Measurements from ENCODE around the gene TUBGCP2.
A peak's percentile ranks its signal among the peaks of the same experiment; 100 is the strongest.

TUBGCP2 gene

GRCh38 chr10:133336577-133337369, 28.1 kb upstream of the TUBGCP2 start, which contains the start of gene CALY (continued):
- TF ChIP-seq PRDM4 (tag by site-specific recombination; IDR thresholded peaks at IDR 0.05) = peak; percentile 60; the same call in 1 of the 2 replicates
- no peak for TF ChIP-seq ZNF394 (tag by site-specific recombination; IDR thresholded peaks at IDR 0.05; ENCODE audit: borderline replicate concordance)
- no peak for TF ChIP-seq ZNF138 (tag by site-specific recombination; IDR thresholded peaks at IDR 0.05; ENCODE audit: borderline replicate concordance)
- no peak for TF ChIP-seq ZSCAN30 (tag by site-specific recombination; IDR thresholded peaks at IDR 0.05)
- peak; percentile 50; the same call in 1 of the 2 replicates for TF ChIP-seq ZNF157 (tag by site-specific recombination; IDR thresholded peaks at IDR 0.05)
- no peak for TF ChIP-seq ZNF302 (tag by site-specific recombination; IDR thresholded peaks at IDR 0.05; ENCODE audit: low read depth)
- TF ChIP-seq ZNF488 (tag by site-specific recombination; IDR thresholded peaks at IDR 0.05) = no peak; the same call in 1 of the 2 replicates
- TF ChIP-seq KLF8 (tag by site-specific recombination; IDR thresholded peaks at IDR 0.05) = peak; percentile 90
- TF ChIP-seq KLF16 (tag by site-specific recombination; IDR thresholded peaks at IDR 0.05) = no peak
- peak; percentile 75; the same call in 1 of the 2 replicates for TF ChIP-seq ZNF747 (tag by site-specific recombination; IDR thresholded peaks at IDR 0.05)
- 0 out of 2 replicates have a peak, but pooled peaks have one; percentile 10 for TF ChIP-seq EGR2 (tag by site-specific recombination; IDR thresholded peaks at IDR 0.05; ENCODE audit: low read depth)
- peak; percentile 71 for TF ChIP-seq PATZ1 (tag by site-specific recombination; IDR thresholded peaks at IDR 0.05)
- TF ChIP-seq ZNF623 (tag by site-specific recombination; IDR thresholded peaks at IDR 0.05) = no peak
- TF ChIP-seq ZNF16 (tag by site-specific recombination; IDR thresholded peaks at IDR 0.05; ENCODE audit: low read depth) = no peak
- no peak for TF ChIP-seq IKZF3 (tag by site-specific recombination; IDR thresholded peaks at IDR 0.05)
- TF ChIP-seq KLF1 (tag by site-specific recombination; IDR thresholded peaks at IDR 0.05) = peak; percentile 70
- no peak for TF ChIP-seq ZNF221 (tag by site-specific recombination; IDR thresholded peaks at IDR 0.05; ENCODE audit: borderline replicate concordance)
- no peak for TF ChIP-seq MZF1 (tag by site-specific recombination; IDR thresholded peaks at IDR 0.05; ENCODE audit: borderline replicate concordance)
- TF ChIP-seq ZBTB10 (tag by site-specific recombination; IDR thresholded peaks at IDR 0.05) = peak; percentile 60
- no peak for TF ChIP-seq ZNF571 (tag by site-specific recombination; IDR thresholded peaks at IDR 0.05)
- peak; percentile 97 for TF ChIP-seq SCRT2 (tag by site-specific recombination; IDR thresholded peaks at IDR 0.05)
- TF ChIP-seq ZSCAN4 (tag by site-specific recombination; IDR thresholded peaks at IDR 0.05) = 0 out of 2 replicates have a peak, but pooled peaks have one; percentile 58
- TF ChIP-seq ZNF521 (tag by site-specific recombination; IDR thresholded peaks at IDR 0.05) = 0 out of 2 replicates have a peak, but pooled peaks have one; percentile 90
- no peak for TF ChIP-seq ZNF26 (tag by site-specific recombination; IDR thresholded peaks at IDR 0.05)
- peak; percentile 19; the same call in 1 of the 2 replicates for TF ChIP-seq ZNF433 (tag by site-specific recombination; IDR thresholded peaks at IDR 0.05; ENCODE audit: low read depth)
- no peak for TF ChIP-seq ZNF184 (tag by site-specific recombination; IDR thresholded peaks at IDR 0.05)
- TF ChIP-seq ZNF629 (tag by site-specific recombination; IDR thresholded peaks at IDR 0.05) = peak; percentile 17; the same call in 1 of the 2 replicates
- TF ChIP-seq GLI4 (tag by site-specific recombination; IDR thresholded peaks at IDR 0.05) = peak; percentile 62
- no peak for TF ChIP-seq ZNF366 (tag by site-specific recombination; conservative IDR thresholded peaks at IDR 0.05)

All from HEK293 (cell line).